A673 (cell line): Measurements from ENCODE around the gene ATG13.

ENCODE experiments used
- EZH2 ChIP-seq: fragments of 200-600 bp; sonication (generic); IDR thresholded peaks from 2 replicates; pipeline ENCODE4 v1.6.1; 2017; ENCODE audit warnings: borderline replicate concordance, low read depth, mild to moderate bottlenecking, mixed read lengths, antibody characterized with exemption, low read length; ENCODE audit not compliant: poor library complexity, severe bottlenecking
- TF ChIP-seq, protein P1 (sequence below): fragments of 300-800, 200-600 bp; sonication (generic); conservative IDR thresholded peaks from 2 replicates; pipeline ENCODE4 v1.5.1; 2017; ENCODE audit warnings: low read depth, mild to moderate bottlenecking, antibody characterized with exemption, low read length, moderate library complexity, mixed read lengths

DNA sequence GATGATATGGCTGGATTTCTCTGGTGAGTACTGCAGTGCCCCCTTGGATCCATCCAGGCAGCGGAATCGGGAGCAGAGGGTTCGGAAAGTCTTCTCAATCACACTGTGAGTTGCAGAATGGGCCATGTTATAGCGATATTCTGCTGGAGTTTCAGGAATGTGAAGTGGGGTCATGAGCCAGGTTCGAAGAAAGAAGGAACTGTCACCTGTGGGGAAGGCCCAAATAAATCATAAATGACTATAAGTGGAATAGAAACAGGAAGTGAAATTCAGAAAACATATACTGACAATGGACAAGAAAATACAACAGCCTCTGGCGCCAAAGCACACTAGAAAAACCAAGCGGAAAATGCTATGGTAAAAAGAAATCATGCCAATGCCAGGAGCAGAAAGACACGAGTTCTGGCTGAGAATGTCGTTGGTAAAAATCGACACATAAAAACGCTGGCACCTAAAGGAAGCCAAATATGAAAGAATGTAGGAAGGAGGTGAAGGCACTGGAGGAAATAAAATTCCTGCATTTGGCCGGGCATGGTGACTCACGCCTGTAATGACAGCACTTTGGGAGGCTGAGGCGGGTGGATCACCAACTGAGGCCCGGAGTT lies 13.5 kb upstream of the ATG13 start:
- TF ChIP-seq, protein P1, sequence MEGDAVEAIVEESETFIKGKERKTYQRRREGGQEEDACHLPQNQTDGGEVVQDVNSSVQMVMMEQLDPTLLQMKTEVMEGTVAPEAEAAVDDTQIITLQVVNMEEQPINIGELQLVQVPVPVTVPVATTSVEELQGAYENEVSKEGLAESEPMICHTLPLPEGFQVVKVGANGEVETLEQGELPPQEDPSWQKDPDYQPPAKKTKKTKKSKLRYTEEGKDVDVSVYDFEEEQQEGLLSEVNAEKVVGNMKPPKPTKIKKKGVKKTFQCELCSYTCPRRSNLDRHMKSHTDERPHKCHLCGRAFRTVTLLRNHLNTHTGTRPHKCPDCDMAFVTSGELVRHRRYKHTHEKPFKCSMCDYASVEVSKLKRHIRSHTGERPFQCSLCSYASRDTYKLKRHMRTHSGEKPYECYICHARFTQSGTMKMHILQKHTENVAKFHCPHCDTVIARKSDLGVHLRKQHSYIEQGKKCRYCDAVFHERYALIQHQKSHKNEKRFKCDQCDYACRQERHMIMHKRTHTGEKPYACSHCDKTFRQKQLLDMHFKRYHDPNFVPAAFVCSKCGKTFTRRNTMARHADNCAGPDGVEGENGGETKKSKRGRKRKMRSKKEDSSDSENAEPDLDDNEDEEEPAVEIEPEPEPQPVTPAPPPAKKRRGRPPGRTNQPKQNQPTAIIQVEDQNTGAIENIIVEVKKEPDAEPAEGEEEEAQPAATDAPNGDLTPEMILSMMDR: no peak
- no peak for TF ChIP-seq EZH2
